Ovary (tissue), 9 donors: ENCODE data around the gene RIPOR2. TPM values are rescaled to one million over a fixed set of nuclear protein-coding genes. Genes with fewer than 3 reads are reported as not detected.

ENCODE experiments used
- DNase-seq, 5 donors: peaks; one replicate each; pipeline ENCODE4 v3.0.0-alpha.2; 2019 to 2020
- H3K27ac ChIP-seq, 2 donors: fragments of 200-600 bp; one replicate each; pipeline versions ENCODE4 v1.5.1 to v1.8.0; 2019 to 2022
- H3K27me3 ChIP-seq: fragments of 200-600 bp; one replicate; pipeline ENCODE4 v1.8.0; 2022
- H3K36me3 ChIP-seq: fragments of 200-600 bp; sonication (generic); one replicate; pipeline ENCODE4 v1.5.1; 2019
- H3K4me1 ChIP-seq: one replicate; pipeline ENCODE4 v1.8.1; 2013; ENCODE audit warnings: mild to moderate bottlenecking, moderate library complexity; ENCODE audit not compliant: insufficient read depth
- H3K4me3 ChIP-seq: fragments of 200-600 bp; sonication (generic); one replicate; pipeline ENCODE4 v1.5.1; 2017
- H3K9me3 ChIP-seq, 2 donors: fragments of 200-600 bp in 1 of 2; sonication (generic) in 1 of 2; one replicate each; pipeline versions ENCODE4 v1.5.1 to v1.8.1; 2013 to 2019; ENCODE audit warnings: mild to moderate bottlenecking in 1 of 2, moderate library complexity in 1 of 2
- EP300 ChIP-seq: sonication (generic); formaldehyde crosslinking; IDR thresholded peaks from one replicate; pipeline ENCODE4 v1.6.1; 2017; ENCODE audit warnings: antibody characterized with exemption
- POLR2A ChIP-seq: fragments of 450-650 bp; IDR thresholded peaks from one replicate; pipeline ENCODE4 v1.6.1; 2017; ENCODE audit warnings: antibody characterized with exemption, mild to moderate bottlenecking, moderate library complexity
- WGBS, 3 donors: extraction: QIAGEN DNeasy Blood & Tissue Kit in 1 of 3; methylation state at CpG; one replicate each; pipeline versions ENCODE4 v1.1.5 to v1.1.7; 2013 to 2017; 5-methylcytosine and 5-hydroxymethylcytosine counted together
- intact Hi-C, 4 donors: fragments of 100-400 bp; cut with DNase I; formaldehyde crosslinking; loops; one replicate each; pipeline versions ENCODE4 v1.11.0 to v1.15.1; 2022 to 2023
- polyA plus RNA-seq, 2 donors: library from polyadenylated mRNA; stranded (reverse); fragments of 200-250 nt in 1 of 2; fragments of 350-450 nt in 1 of 2; fragmentation: Illumina TruSeq in 1 of 2; extraction: RNeasy Lipid Tissue Mini Kit (QIAGEN cat#74804) in 1 of 2; gene quantifications; one replicate each; pipeline ENCODE4 v1.2.3, GENCODE V29; 2013 to 2014
- total RNA-seq, 7 donors: library from RNA; depleted of rRNA in 2 of 7; stranded (reverse); fragments of >200 nt in 2 of 7; fragmentation: NEBNext Ultra II Directional in 3 of 7; extraction: Animal tissue kit (Norgen Biotek cat#: 25700) in 3 of 7; gene quantifications; one replicate each; pipeline versions ENCODE4 v1.1.0 to v1.2.4, GENCODE V29; 2016 to 2023
- TF ChIP-seq, protein P1 (sequence below), 3 donors: fragments of 450-650 bp in 2 of 3; fragments of 200-600 bp in 1 of 3; IDR thresholded peaks; one replicate each; pipeline versions ENCODE4 v1.5.1 to v1.8.0; 2016 to 2022; ENCODE audit warnings: antibody characterized with exemption in 3 of 3, mild to moderate bottlenecking in 1 of 3
- donor health status: DM: no; HTN: no; CAD: no; lungs with moderate emphysema.
- donor health status: DM: no; HTN: no; CAD: no.
- donor health status: Bipolar disorder and iron deficiency.
- donor health status: DM: yes; HTN: yes; CAD: no.
- donor health status: DM: no; HTN: no; CAD: no.
- donor health status: DM: yes; HTN: yes; CAD: no.

RIPOR2 gene
- total and polyA plus RNA-seq, 9 donors, result 1.1 to 14.4 (median 4.5) TPM

DNA sequence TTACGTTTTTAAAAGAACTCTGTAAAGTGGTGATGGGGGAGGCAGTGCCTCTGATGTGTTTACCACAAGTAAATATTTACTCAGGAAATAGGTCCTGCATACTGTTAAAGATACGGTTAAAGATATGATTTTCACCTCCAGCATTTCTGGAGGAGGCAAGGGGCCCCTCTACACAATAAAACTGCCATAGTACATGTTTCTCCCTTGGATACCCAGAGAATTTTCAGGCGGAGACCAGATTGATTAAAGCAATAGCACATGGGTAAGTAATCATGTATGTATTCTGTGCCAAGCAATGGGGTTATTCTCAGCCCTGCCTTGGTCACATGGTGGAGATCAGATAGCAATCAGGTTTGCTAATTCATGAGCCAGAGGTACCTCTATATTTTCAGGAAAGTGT lies 9.6 kb downstream of the RIPOR2 start:
- H3K27ac ChIP-seq, result no peak overlapping the region
- H3K36me3 ChIP-seq, result no peaks in the 10 kb centered on the region
- H3K4me1 ChIP-seq, result no peaks in the 10 kb centered on the region
- WGBS, 3 donors, result 33 to 54% (median 50%) methylated on average over 3 of the region's 3 CpGs
- no peaks in the 10 kb centered on the region for H3K9me3 ChIP-seq
- TF ChIP-seq, protein P1, sequence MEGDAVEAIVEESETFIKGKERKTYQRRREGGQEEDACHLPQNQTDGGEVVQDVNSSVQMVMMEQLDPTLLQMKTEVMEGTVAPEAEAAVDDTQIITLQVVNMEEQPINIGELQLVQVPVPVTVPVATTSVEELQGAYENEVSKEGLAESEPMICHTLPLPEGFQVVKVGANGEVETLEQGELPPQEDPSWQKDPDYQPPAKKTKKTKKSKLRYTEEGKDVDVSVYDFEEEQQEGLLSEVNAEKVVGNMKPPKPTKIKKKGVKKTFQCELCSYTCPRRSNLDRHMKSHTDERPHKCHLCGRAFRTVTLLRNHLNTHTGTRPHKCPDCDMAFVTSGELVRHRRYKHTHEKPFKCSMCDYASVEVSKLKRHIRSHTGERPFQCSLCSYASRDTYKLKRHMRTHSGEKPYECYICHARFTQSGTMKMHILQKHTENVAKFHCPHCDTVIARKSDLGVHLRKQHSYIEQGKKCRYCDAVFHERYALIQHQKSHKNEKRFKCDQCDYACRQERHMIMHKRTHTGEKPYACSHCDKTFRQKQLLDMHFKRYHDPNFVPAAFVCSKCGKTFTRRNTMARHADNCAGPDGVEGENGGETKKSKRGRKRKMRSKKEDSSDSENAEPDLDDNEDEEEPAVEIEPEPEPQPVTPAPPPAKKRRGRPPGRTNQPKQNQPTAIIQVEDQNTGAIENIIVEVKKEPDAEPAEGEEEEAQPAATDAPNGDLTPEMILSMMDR (IDR thresholded peaks at IDR 0.05), result no peak
- TF ChIP-seq POLR2A (no peak), EP300 (no peak)
- intact Hi-C loops, result no loop called here
- no peaks in the 10 kb centered on the region for H3K27me3 ChIP-seq
- DNase-seq, result no peak
- H3K4me3 ChIP-seq, result no peak overlapping the region

DNA sequence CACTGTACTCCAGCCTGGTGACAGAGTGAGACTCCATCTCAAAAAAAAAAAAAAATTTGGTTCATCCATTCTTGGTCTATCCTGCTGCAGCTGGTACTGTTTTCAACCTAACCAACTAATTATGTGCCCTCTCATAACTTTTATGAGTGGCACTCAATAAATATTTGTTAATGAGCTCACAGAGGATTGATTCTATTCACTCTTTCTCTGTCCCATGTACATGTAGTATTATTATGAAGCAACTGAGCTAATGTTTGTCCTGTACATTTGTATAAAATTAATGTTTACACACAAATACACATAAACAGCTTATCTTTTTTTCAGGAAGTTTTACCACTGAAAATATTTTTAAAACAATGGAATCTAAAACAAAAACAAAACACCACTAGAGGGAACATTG lies 10.1 kb downstream of the RIPOR2 start:
- Histone ChIP-seq H3K4me1 (no peaks in the 10 kb centered on the region), H3K36me3 (no peaks in the 10 kb centered on the region), H3K4me3 (no peak overlapping the region), H3K27ac (no peak overlapping the region), H3K27me3 (no peaks in the 10 kb centered on the region), H3K9me3 (no peaks in the 10 kb centered on the region)
- DNase-seq, result no peak
- no peak for TF ChIP-seq POLR2A
- no peak for TF ChIP-seq EP300
- TF ChIP-seq, protein P1 (IDR thresholded peaks at IDR 0.05), result no peak
- intact Hi-C loops, result no loop called here

DNA sequence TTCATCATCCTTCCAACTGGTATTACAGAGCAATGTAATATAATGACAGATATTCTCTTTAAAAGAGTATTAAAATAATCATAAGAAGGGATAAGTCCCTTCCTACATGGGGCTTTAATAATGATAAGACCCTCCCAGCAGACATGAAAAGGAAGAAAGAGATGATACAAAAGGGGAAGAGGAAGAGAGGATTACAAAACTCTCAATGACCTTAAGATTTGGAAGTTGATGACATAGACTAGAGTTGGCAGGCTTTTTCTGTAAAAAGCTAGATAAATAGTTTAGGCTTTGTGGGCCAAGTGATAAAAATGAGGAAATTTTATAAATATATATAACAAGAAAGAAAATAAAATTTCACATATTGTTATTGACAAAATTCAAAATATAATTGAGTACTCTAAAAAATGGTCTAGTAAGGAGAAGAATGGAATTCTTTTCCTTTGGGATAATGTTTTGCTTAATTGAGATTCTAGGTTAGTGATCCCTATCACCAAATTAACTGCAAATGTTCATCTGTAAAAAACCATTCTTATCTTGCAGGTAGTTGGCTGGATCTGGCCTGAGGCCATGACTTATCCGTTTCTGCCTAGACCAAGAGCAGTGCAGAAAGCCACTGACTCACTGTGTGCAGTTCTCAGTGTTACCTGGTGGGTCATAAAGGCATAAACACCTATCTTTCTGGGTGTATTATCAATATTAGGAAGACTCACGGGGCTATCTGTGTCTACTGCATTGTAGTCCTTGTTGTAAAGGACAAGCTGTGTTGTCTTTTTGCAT lies 11.0 kb downstream of the RIPOR2 start:
- H3K27ac ChIP-seq, result no peak overlapping the region
- no peaks in the 10 kb centered on the region for H3K9me3 ChIP-seq
- DNase-seq, result no peak
- TF ChIP-seq POLR2A (no peak), EP300 (no peak)
- TF ChIP-seq, protein P1 (IDR thresholded peaks at IDR 0.05), result no peak
- H3K4me3 ChIP-seq, result no peak overlapping the region
- H3K4me1 ChIP-seq, result no peaks in the 10 kb centered on the region
- H3K27me3 ChIP-seq, result no peaks in the 10 kb centered on the region
- intact Hi-C loops, result no loop called here
- WGBS, 3 donors, result 84 to 91% (median 88%) methylated on average over 2 of the region's 2 CpGs
- H3K36me3 ChIP-seq, result no peaks in the 10 kb centered on the region

DNA sequence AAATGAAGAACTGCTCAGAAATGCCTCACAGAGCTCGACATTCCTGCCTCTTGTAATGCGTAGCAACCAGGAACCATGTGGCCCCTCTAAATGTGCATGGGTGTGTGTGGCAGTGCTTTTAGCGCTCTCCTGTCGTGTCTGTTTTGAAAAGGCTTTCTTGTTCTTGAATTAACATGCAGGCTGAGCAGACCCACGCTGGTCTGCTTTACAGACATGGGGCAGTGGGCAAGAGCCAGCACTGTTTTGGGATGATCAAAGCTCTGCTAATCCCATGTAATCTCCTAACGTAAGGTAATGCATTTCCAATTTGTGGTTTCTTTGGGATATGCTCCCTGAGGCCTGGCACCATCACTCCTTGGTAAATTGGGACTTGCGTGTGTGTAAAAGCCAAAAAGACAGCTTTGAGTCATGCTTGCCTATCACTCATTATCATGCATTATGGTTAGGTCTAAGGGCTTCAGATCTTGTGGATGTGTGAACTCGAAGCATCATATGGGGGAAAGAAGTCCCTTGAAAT lies 11.8 kb downstream of the RIPOR2 start:
- 93 to 96% (median 94%) methylated on average over 8 of the region's 8 CpGs for WGBS, 3 donors

More for the DNA sequence above, 11.8 kb downstream of the RIPOR2 start:
- peaks cover 2% of the 10 kb centered on the region for H3K4me1 ChIP-seq
- no peak overlapping the region for H3K4me3 ChIP-seq
- H3K27me3 ChIP-seq, result no peaks in the 10 kb centered on the region
- no peak overlapping the region for H3K27ac ChIP-seq
- intact Hi-C loops, result no loop called here
- no peak for DNase-seq
- H3K36me3 ChIP-seq, result no peaks in the 10 kb centered on the region
- H3K9me3 ChIP-seq, result no peaks in the 10 kb centered on the region
- TF ChIP-seq POLR2A (no peak), EP300 (no peak)
- TF ChIP-seq, protein P1 (IDR thresholded peaks at IDR 0.05), result no peak
